SK-N-SH (cell line): ENCODE data around the gene CDKAL1. TPM values are rescaled to one million over a fixed set of nuclear protein-coding genes. Genes with fewer than 3 reads are reported as not detected.

Source experiments
- CTCF ChIA-PET: fragments of 300-600, 350-600 bp; formaldehyde crosslinking; extraction: SDS; loops from one replicate; lab custom pipeline; 2021; lab: Yijun Ruan, JAX
- POLR2A ChIA-PET: fragments of 350-600 bp; sonication (Branson Sonifier 250); formaldehyde crosslinking; extraction: SDS; loops from one replicate; lab custom pipeline; 2020; ENCODE audit warnings: antibody characterized with exemption, inconsistent platforms; lab: Yijun Ruan, JAX
- DNase-seq: peaks from one replicate; pipeline ENCODE4 v3.0.0; 2012
- H2AFZ ChIP-seq: fragments of 200-600 bp; sonication (generic); 2 replicates; pipeline ENCODE4 v1.8.1; 2016; ENCODE audit warnings: antibody characterized with exemption, mild to moderate bottlenecking, low read depth
- H3F3A ChIP-seq: fragments of 200-600 bp; sonication (generic); replicated peaks from 2 replicates; pipeline ENCODE3; 2016; ENCODE audit warnings: antibody characterized with exemption, mild to moderate bottlenecking; ENCODE audit not compliant: insufficient read depth
- H3K27ac ChIP-seq, 2 experiments: fragments of 200-500 bp in 1 of 2; fragments of 200-600 bp in 1 of 2; sonication (Bioruptor generic) in 1 of 2; sonication (generic), shearing (Covaris generic) in 1 of 2; 2 replicates each; pipeline versions ENCODE4 v1.5.1 to v1.6.1; 2014 to 2016; ENCODE audit warnings: low read depth in 2 of 2, inconsistent platforms in 1 of 2, low read length in 1 of 2, mild to moderate bottlenecking in 1 of 2, mixed read lengths in 1 of 2
- H3K27me3 ChIP-seq: fragments of 200-600 bp; sonication (generic), shearing (Covaris generic); 2 replicates; pipeline ENCODE4 v1.6.1; 2016; ENCODE audit warnings: mixed run types; ENCODE audit not compliant: insufficient read depth
- H3K36me3 ChIP-seq, 2 experiments: fragments of 200-500 bp in 1 of 2; fragments of 200-600 bp in 1 of 2; sonication (Bioruptor generic) in 1 of 2; sonication (generic) in 1 of 2; replicated peaks in 1 of 2; 2 replicates each; pipeline versions ENCODE3 to v1.5.1; 2014 to 2016; ENCODE audit warnings: low read length in 1 of 2, mild to moderate bottlenecking in 1 of 2; ENCODE audit not compliant: insufficient read depth in 2 of 2, control insufficient read depth in 1 of 2
- H3K4me1 ChIP-seq, 2 experiments: fragments of 200-500 bp in 1 of 2; fragments of 200-600 bp in 1 of 2; sonication (Bioruptor generic) in 1 of 2; sonication (generic), shearing (Covaris generic) in 1 of 2; 2 replicates each; pipeline versions ENCODE4 v1.5.1 to v1.6.1; 2014 to 2016; ENCODE audit warnings: low read depth in 1 of 2, low read length in 1 of 2, mixed run types in 1 of 2; ENCODE audit not compliant: insufficient read depth in 2 of 2, control insufficient read depth in 1 of 2
- H3K4me2 ChIP-seq: fragments of 200-600 bp; sonication (generic), shearing (Covaris generic); 2 replicates; pipeline ENCODE4 v1.6.1; 2017; ENCODE audit warnings: mixed run types
- H3K4me3 ChIP-seq, 2 experiments: fragments of 200-500 bp in 1 of 2; fragments of 200-600 bp in 1 of 2; sonication (Bioruptor generic) in 1 of 2; sonication (generic), shearing (Covaris generic) in 1 of 2; 2 replicates each; pipeline versions ENCODE4 v1.5.1 to v1.8.1; 2014 to 2016; ENCODE audit warnings: low read depth in 2 of 2, inconsistent platforms in 1 of 2, low read length in 1 of 2, mild to moderate bottlenecking in 1 of 2, mixed read lengths in 1 of 2, moderate library complexity in 1 of 2
- H3K79me2 ChIP-seq: fragments of 200-600 bp; sonication (generic); 2 replicates; pipeline ENCODE4 v1.8.1; 2017; ENCODE audit warnings: mild to moderate bottlenecking; ENCODE audit not compliant: insufficient read depth
- H3K9ac ChIP-seq: fragments of 200-600 bp; sonication (generic); 2 replicates; pipeline ENCODE4 v1.6.1; 2017; ENCODE audit warnings: mixed run types
- H3K9me2 ChIP-seq: fragments of 200-600 bp; sonication (generic); 2 replicates; pipeline ENCODE4 v1.6.1; 2017; ENCODE audit warnings: mixed run types
- H3K9me3 ChIP-seq: fragments of 200-600 bp; sonication (generic); 2 replicates; pipeline ENCODE4 v1.6.1; 2017; ENCODE audit warnings: mixed run types, mild to moderate bottlenecking, moderate library complexity
- H4K20me1 ChIP-seq: fragments of 200-600 bp; sonication (generic); 2 replicates; pipeline ENCODE4 v1.6.1; 2017; ENCODE audit warnings: mild to moderate bottlenecking, mixed run types; ENCODE audit not compliant: insufficient read depth
- CHD2 ChIP-seq: fragments of 150-350 bp; IDR thresholded peaks from 2 replicates; pipeline ENCODE4 v1.6.1; 2018; ENCODE audit warnings: low read length; ENCODE audit not compliant: partially characterized antibody
- ELF1 ChIP-seq: IDR thresholded peaks from 2 replicates; pipeline ENCODE4 v1.4.0; 2012
- EP300 ChIP-seq, 2 experiments: IDR thresholded peaks; 2 replicates each; pipeline versions ENCODE4 v1.4.0 to v1.6.1; 2012; ENCODE audit warnings: borderline replicate concordance in 1 of 2, low read depth in 1 of 2, low read length in 1 of 2
- IRF3 ChIP-seq: fragments of 150-350 bp; IDR thresholded peaks from 2 replicates; pipeline ENCODE4 v1.6.1; 2016; ENCODE audit warnings: mild to moderate bottlenecking, low read depth, low read length
- MEF2A ChIP-seq: IDR thresholded peaks from 2 replicates; pipeline ENCODE4 v1.4.0; 2012; ENCODE audit warnings: low read depth, borderline replicate concordance
- MXI1 ChIP-seq: IDR thresholded peaks from 2 replicates; pipeline ENCODE4 v1.6.1; 2012; ENCODE audit warnings: mild to moderate bottlenecking, low read depth, low read length, improper control_type of control experiment
- NRF1 ChIP-seq: IDR thresholded peaks from 2 replicates; pipeline ENCODE4 v1.6.1; 2012; ENCODE audit warnings: low read depth, mild to moderate bottlenecking, low read length
- PBX3 ChIP-seq: IDR thresholded peaks from 2 replicates; pipeline ENCODE4; 2012
- POLR2AphosphoS5 ChIP-seq: IDR thresholded peaks from 2 replicates; pipeline ENCODE4 v1.6.1; 2012; ENCODE audit warnings: low read depth, low read length
- RAD21 ChIP-seq: IDR thresholded peaks from 2 replicates; pipeline ENCODE4 v1.6.1; 2012; ENCODE audit warnings: mild to moderate bottlenecking, low read length
- REST ChIP-seq: IDR thresholded peaks from 2 replicates; pipeline ENCODE4 v1.6.1; 2012; ENCODE audit warnings: mild to moderate bottlenecking, low read depth, low read length, moderate library complexity
- RFX5 ChIP-seq: IDR thresholded peaks from 2 replicates; pipeline ENCODE4 v1.6.1; 2012; ENCODE audit warnings: mild to moderate bottlenecking, improper control_type of control experiment, low read length
- RXRA ChIP-seq: IDR thresholded peaks from 2 replicates; pipeline ENCODE4 v1.4.0; 2012; ENCODE audit warnings: low read depth, mild to moderate bottlenecking, borderline replicate concordance
- TAF1 ChIP-seq: IDR thresholded peaks from 2 replicates; pipeline ENCODE4 v1.6.1; 2012; ENCODE audit warnings: low read depth, mild to moderate bottlenecking, low read length, moderate library complexity, borderline replicate concordance
- TCF12 ChIP-seq: IDR thresholded peaks from 2 replicates; pipeline ENCODE4 v1.4.0; 2012
- TEAD4 ChIP-seq: IDR thresholded peaks from 2 replicates; pipeline ENCODE4 v1.4.0; 2012; ENCODE audit warnings: mild to moderate bottlenecking, borderline replicate concordance; ENCODE audit not compliant: insufficient read depth
- USF1 ChIP-seq: IDR thresholded peaks from 2 replicates; pipeline ENCODE4 v1.4.0; 2012; ENCODE audit warnings: low read depth, borderline replicate concordance
- WGBS: methylation state at CpG from one replicate; pipeline ENCODE4 v1.1.6; 2017; ENCODE audit warnings: low lambda C conversion rate; 5-methylcytosine and 5-hydroxymethylcytosine counted together
- polyA plus RNA-seq, 3 experiments: library from polyadenylated mRNA; depleted of rRNA; stranded (reverse); fragments of >200 nt; gene quantifications; 2 replicates each; pipeline ENCODE4 v1.2.3, GENCODE V29; 2012
- TF ChIP-seq, protein P1 (sequence below): IDR thresholded peaks from 2 replicates; pipeline ENCODE4 v1.4.0; 2012; ENCODE audit warnings: low read depth
- TF ChIP-seq, protein P2 (sequence below): IDR thresholded peaks from 2 replicates; pipeline ENCODE4 v1.4.0; 2012; ENCODE audit warnings: low read depth, borderline replicate concordance

Gene CDKAL1
- polyA plus RNA-seq, 1 of the 3 experiments (the other 2 are of a cell fraction): 2.6 TPM

GRCh38 chr6:20996099-20996498 is 461.8 kb downstream of the CDKAL1 start:
- 91% methylated on average over 4 of the region's 4 CpGs for WGBS
- Histone ChIP-seq H3K4me1 (no peaks in the 10 kb centered on the region; a peak in 1 of 4 replicates), H3F3A (no peaks in the 10 kb centered on the region), H3K27ac (no peak overlapping the region), H3K9me2 (no peaks in the 10 kb centered on the region), H3K9ac (no peak overlapping the region), H2AFZ (no peak overlapping the region), H3K27me3 (no peaks in the 10 kb centered on the region), H3K9me3 (no peaks in the 10 kb centered on the region), H4K20me1 (no peaks in the 10 kb centered on the region), H3K79me2 (no peaks in the 10 kb centered on the region), H3K36me3 (peaks cover 4 to 5% of the 10 kb centered on the region in 2 experiments), H3K4me2 (no peak overlapping the region), H3K4me3 (no peak overlapping the region)
- DNase-seq: no peak
- ChIA-PET POLR2A (no interaction called here), CTCF (interaction anchor here (0.7 kb wide), 1 partner anchor 639 kb away, joined by 3 read pairs; no protein-coding TSS in a partner anchor)
- TF ChIP-seq EP300 (IDR thresholded peaks at IDR 0.05; ENCODE audit: borderline replicate concordance in 1 of 2, low read depth in 1 of 2, low read length in 1 of 2): no peak
- TF ChIP-seq POLR2AphosphoS5: no peak
- no peak for TF ChIP-seq CHD2
- TF ChIP-seq NRF1: no peak
- TF ChIP-seq IRF3: no peak
- no peak for TF ChIP-seq REST

DNA sequence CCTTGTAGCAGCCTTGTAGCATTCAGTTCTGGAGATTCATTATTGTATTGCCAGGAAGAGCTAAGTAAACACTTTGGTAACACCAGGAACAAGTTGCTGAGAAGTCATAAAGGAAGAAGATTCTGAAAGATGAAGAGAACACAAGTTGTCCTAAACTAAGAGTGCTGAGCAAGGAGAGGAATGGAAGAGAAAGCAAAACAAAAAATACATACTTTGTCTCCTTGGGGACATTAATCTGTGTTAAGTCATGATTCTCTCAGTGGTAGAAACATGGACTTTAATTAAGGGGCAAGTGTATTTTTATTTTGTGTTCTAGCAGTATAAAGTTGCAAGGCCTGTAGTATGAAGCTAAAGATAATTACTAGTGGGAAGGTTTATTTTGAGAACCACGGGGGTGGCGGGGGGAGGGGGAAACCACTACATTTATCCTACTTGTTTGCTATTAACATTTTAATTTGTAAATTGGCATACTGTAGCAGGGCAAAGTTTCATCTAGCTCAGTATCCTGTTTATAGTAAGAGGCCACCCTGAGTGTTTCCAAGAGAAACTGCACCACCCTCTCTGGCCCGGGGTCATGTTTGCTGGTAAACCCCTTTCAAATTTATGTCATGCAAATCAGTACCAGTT is 463.0 kb downstream of the CDKAL1 start:
- H3K4me2 ChIP-seq: no peak overlapping the region
- no peaks in the 10 kb centered on the region for H3K27me3 ChIP-seq
- POLR2A ChIA-PET: no interaction called here
- TF ChIP-seq ELF1 (no peak), USF1 (no peak), MEF2A (no peak), MXI1 (no peak), RXRA (no peak), TCF12 (no peak), TEAD4 (no peak), TAF1 (no peak), POLR2AphosphoS5 (no peak), PBX3 (no peak), RAD21 (no peak), NRF1 (no peak), RFX5 (no peak)
- TF ChIP-seq, protein P1, sequence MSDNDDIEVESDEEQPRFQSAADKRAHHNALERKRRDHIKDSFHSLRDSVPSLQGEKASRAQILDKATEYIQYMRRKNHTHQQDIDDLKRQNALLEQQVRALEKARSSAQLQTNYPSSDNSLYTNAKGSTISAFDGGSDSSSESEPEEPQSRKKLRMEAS: no peak
- TF ChIP-seq, protein P2, sequence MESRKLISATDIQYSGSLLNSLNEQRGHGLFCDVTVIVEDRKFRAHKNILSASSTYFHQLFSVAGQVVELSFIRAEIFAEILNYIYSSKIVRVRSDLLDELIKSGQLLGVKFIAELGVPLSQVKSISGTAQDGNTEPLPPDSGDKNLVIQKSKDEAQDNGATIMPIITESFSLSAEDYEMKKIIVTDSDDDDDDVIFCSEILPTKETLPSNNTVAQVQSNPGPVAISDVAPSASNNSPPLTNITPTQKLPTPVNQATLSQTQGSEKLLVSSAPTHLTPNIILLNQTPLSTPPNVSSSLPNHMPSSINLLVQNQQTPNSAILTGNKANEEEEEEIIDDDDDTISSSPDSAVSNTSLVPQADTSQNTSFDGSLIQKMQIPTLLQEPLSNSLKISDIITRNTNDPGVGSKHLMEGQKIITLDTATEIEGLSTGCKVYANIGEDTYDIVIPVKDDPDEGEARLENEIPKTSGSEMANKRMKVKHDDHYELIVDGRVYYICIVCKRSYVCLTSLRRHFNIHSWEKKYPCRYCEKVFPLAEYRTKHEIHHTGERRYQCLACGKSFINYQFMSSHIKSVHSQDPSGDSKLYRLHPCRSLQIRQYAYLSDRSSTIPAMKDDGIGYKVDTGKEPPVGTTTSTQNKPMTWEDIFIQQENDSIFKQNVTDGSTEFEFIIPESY: no peak
- TF ChIP-seq, all 33 proteins: peak for 0
- Histone ChIP-seq H3K36me3 (peaks cover 4 to 7% of the 10 kb centered on the region in 2 experiments), H3F3A (no peaks in the 10 kb centered on the region), H3K27ac (no peak overlapping the region), H3K9ac (no peak overlapping the region), H2AFZ (no peak overlapping the region), H3K9me3 (no peaks in the 10 kb centered on the region), H4K20me1 (no peaks in the 10 kb centered on the region), H3K79me2 (no peaks in the 10 kb centered on the region), H3K9me2 (no peaks in the 10 kb centered on the region), H3K4me1 (no peaks in the 10 kb centered on the region; a peak in 1 of 4 replicates), H3K4me3 (no peak overlapping the region)
- CTCF ChIA-PET: interaction anchor here (0.6 to 1.2 kb wide), 2 partner anchors 17 to 117 kb away, joined by 3 to 4 read pairs; no protein-coding TSS in a partner anchor
- no peak for DNase-seq
- WGBS: 100% methylated on average over 3 of the region's 3 CpGs
